Measurements from ENCODE around the gene AFDN.

AFDN gene

GRCh38 chr6:167944130-167944529, 117.4 kb downstream of the AFDN start:
- TF ChIP-seq CTCF (IDR thresholded peaks at IDR 0.05) = no peak

GRCh38 chr6:167946007-167946406, 119.3 kb downstream of the AFDN start:
- no peak for TF ChIP-seq CTCF (IDR thresholded peaks at IDR 0.05)

- no peak for TF ChIP-seq CTCF (IDR thresholded peaks at IDR 0.05)
These were observed 119.9 kb downstream of the AFDN start for GRCh38 chr6:167946604-167947003.

- no peak for TF ChIP-seq CTCF (IDR thresholded peaks at IDR 0.05)
These were observed 121.0 kb downstream of the AFDN start for GRCh38 chr6:167947716-167948115.

- TF ChIP-seq CTCF (IDR thresholded peaks at IDR 0.05) = no peak
These were observed 122.0 kb downstream of the AFDN start for GRCh38 chr6:167948716-167949115.

GRCh38 chr6:167949121-167949684, 122.5 kb downstream of the AFDN start:
- TF ChIP-seq CTCF (IDR thresholded peaks at IDR 0.05) = no peak

- no peak for TF ChIP-seq CTCF (IDR thresholded peaks at IDR 0.05)
These were observed 125.2 kb downstream of the AFDN start for GRCh38 chr6:167951781-167952511.

Measured in LNCAP (cell line).